Measurements from ENCODE around the gene ABCD2.
"Not testable (repeated sequence)": the region's sequence is repeated elsewhere in the genome, so short reads cannot be mapped to it uniquely, and the experiment has no call there.

ABCD2 gene

GRCh38 chr12:39612250-39612649 is 7.4 kb downstream of the ABCD2 start:
- DNase-seq (ENCODE audit: low read depth, low spot score) = no peak

DNA sequence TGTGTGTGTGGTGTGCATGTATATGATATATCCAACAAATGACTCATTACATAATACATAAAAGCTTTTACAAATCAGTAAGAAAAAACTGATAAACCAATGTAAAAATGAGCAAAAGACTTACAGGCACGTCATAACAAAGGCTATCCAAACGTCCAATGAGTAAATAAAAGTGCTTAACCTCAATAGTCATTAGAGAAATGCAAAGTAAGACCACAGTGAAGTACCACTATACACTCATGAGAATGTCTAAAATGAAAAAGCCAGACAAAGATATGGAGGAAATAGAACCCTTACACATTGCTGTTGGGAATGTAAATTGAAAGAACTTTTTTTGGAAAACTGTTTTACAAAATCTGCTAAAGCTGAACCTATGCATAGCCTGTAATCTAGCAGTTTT is 7.8 kb downstream of the ABCD2 start:
- DNase-seq (ENCODE audit: low read depth, low spot score) = no peak

DNA sequence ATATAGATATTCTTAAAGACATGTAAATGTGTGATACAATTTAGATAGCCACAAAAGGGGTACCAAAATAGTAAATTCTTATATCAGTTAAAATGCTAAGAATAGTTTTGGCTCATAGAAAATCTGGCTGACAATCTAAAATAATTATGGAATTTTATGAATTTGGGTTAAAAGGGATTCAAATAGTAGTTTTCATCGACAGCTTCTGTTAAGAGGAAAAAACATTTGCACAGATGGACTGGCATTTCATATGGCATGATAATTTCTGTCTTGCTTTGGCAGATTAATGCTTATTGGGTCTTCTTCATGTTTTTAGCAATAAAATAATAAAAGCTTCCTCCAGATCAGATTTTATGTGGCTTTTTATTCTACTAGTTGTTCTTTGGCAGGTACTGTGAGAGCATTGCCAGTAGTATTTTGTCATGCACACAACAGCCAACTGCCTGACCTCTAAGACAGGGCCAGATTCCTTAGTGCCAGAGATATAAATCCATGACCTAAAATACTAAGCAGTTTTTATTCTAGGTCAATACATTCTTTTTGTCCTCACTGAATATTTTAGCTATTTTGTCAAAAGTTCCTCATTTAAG is 9.1 kb downstream of the ABCD2 start:
- DNase-seq (ENCODE audit: low read depth, low spot score) = no peak

DNA sequence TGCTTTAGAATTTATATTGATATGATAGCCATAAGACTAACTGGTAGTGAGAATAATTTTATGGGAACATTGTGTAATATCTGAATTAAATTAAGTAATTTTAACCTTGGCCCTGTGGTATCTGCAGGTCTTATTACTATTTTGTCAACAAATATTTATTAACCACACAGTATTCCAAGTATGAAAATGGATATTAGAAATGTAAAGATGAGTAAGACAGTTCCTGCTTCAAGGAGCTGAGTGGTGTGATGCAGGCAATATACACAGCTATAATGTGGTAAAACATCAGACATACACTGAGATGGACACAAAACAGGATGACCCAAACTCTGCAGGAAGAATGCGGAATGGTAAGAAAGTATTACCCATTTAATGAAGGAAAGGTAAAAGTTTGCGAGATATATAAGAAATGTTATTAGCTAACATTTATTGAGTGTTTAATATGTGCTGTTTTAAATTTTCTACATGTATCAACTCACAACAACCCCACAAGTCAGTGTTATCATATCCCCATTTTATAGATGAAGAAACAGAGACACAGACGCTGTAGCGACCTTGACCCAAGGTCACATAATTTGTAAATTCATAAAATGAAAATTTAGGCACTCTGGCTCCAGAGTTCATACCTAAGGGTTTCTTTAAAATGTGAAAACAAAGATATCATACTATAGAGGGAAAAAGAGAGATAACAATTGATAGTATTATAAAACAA is 12.7 kb downstream of the ABCD2 start:
- DNase-seq (ENCODE audit: low read depth, low spot score) = no peak

GRCh38 chr12:39605996-39606395 is 13.6 kb downstream of the ABCD2 start:
- DNase-seq (ENCODE audit: low read depth, low spot score) = no peak

- DNase-seq (ENCODE audit: low read depth, low spot score) = no peak
Observed at GRCh38 chr12:39605501-39605900, 14.1 kb downstream of the ABCD2 start.

DNA sequence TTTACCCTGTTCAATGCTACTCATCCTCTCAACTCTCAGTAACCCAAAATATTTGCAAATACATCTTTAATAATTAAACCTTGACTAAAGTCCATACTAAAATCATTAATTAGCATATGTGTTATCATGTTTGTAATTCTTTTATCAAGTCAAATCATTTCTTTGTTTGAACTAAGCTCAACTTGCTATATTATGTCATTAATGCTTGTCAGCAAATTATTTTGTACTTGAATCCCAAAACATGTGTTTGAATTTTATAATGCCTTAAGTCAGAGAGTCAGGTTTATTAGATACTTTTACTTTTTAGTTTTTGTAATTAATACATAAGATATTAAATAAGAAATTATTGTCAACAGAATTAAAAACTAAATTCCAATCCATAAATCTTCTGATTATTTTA is 16.5 kb downstream of the ABCD2 start:
- DNase-seq (ENCODE audit: low read depth, low spot score) = no peak

DNA sequence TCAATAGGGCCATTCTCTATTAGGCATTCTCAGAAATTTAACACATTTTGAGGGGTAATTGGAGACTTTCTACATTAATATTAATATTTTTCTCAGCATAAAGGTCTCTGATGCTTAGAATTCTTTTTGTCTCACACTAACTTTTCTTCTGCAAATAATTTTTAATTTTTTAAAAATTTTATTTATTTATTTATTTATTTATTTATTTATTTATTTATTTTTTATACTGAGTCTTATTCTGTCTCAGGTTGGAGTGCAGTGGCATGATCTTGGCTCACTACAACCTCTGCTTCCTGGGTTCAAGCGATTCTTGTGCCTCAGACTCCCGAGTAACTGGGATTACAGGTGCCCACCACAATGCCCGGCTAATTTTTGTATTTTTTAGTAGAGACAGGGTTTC is 17.7 kb downstream of the ABCD2 start:
- not testable (repeated sequence) for DNase-seq (ENCODE audit: low read depth, low spot score)

DNA sequence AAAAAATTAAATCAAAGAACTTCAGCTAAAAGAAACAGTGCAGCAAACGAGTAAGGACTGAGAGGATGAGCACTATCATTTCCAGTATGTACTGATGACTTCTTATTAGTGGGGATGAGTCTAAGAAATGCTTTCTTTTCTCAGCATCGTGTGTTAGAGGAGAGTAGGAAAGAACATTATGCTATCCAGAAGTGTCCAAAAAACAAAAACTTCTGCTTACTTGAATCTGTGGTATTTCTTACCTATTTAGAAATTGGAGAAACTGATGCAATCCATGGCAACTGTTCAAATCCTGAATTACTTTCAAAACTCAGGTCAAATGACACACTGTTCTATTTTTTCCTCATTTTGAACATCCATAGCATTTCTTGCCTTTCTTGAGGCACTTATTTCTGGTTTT is 23.7 kb downstream of the ABCD2 start:
- no peak for DNase-seq (ENCODE audit: low read depth, low spot score)

DNA sequence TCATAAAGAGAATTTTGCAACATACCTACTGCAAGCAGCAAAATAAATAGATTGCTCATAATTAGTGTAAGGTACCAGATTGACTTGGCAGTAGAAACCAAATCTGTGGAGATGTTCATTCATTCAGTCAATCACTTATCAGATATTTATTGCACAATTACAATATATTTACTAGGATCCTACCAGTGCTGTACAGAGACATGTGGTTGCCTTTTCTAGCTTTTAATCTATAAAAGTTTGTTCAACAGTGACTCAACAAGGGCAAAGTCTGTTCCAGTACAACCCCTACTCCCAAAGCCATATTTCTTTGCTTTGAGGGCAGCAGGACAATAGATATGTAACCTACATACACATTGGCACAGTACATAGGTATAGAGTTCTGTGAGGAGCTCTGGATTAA is 27.3 kb downstream of the ABCD2 start:
- DNase-seq (ENCODE audit: low read depth, low spot score) = no peak

- no peak for DNase-seq (ENCODE audit: low read depth, low spot score)
Observed at GRCh38 chr12:39588348-39588747, 31.3 kb downstream of the ABCD2 start.

- DNase-seq (ENCODE audit: low read depth, low spot score) = no peak
Observed at GRCh38 chr12:39587225-39587624, 32.4 kb downstream of the ABCD2 start.

GRCh38 chr12:39586816-39587215 is 32.8 kb downstream of the ABCD2 start:
- no peak for DNase-seq (ENCODE audit: low read depth, low spot score)

DNA sequence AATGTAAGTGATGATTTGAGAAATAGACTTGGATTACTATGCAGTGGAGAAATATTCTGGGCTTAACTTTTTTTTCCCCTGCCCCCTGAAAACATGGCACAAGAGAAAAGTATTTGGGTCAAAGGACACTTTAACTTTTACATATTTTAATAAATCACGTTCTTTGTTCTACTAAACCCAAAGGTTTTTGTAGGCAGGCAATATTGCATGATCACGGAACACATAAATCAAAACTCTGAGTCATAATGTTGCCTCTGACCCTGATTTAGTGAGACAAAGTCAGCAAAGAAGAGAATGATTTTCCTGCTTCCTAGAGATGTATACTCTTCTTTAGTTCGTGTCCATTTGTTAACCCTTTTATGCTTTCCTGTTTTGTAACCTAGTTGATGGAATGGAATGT is 38.0 kb downstream of the ABCD2 start:
- no peak for DNase-seq (ENCODE audit: low read depth, low spot score)

DNA sequence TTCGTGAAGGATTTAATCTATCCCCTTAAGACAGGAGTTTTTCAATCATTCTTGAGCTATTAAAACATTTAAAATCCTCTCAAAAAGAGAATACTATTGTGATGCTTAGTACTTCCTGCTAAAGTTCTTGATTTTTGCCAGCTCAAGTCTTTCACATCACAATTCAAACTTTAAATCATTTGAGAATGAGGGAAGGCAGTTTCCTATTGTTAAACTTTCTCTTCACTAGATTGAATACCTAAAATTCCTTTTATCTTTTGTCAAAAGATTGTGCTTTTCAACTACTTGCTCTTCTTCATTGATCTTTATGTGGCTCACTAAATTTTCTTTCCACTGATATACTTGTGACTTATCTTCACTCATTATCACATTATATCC is 44.1 kb downstream of the ABCD2 start:
- no peak for DNase-seq (ENCODE audit: low read depth, low spot score)

GRCh38 chr12:39574785-39575497 is 44.7 kb downstream of the ABCD2 start:
- DNase-seq (ENCODE audit: low read depth, low spot score) = no peak

GRCh38 chr12:39574378-39574777 is 45.2 kb downstream of the ABCD2 start:
- no peak for DNase-seq (ENCODE audit: low read depth, low spot score)

DNA sequence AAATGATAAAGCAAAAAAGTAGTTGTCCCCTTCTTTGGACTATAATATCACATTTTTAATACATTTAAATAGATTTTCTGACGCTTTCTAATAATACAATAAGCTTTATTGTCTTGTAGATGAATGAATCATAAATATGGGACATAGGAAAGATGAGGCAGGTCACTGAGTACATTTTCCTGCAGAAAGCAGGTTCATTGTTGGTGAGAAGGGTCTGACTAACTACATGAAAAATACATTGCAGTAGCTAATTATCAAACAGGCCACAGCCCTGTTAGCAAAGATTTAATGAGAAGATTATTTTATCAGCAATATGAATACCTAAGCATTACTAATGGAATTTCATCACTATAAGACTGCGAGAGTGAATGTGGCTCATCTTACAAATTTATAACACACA is 45.6 kb downstream of the ABCD2 start:
- DNase-seq (ENCODE audit: low read depth, low spot score) = no peak

- DNase-seq (ENCODE audit: low read depth, low spot score) = no peak
Observed at GRCh38 chr12:39572551-39572950, 47.1 kb downstream of the ABCD2 start.

GRCh38 chr12:39571351-39571750 is 48.3 kb downstream of the ABCD2 start:
- no peak for DNase-seq (ENCODE audit: low read depth, low spot score)

DNA sequence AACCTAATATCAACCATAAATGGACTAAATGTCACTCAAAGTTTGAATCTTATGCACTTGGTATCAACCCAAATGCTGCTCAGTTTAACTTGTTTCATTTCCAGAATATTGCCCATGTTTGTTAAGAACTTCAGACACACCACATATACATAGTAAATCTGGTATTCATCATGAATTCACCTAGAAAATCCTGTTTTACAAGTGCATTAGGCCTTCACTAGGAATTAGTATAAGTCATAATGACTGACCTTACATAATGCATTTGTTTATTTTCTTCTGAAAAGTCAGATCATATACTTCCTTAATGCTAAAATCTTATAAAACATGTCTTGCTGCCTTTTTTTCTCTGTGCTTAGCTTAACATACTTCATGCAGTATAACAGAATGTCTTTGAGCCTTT is 66.1 kb downstream of the ABCD2 start:
- DNase-seq (ENCODE audit: low read depth, low spot score) = no peak

- DNase-seq (ENCODE audit: low read depth, low spot score) = not testable (repeated sequence)
Observed at GRCh38 chr12:39544211-39544610, 75.4 kb downstream of the ABCD2 start.

- no peak for DNase-seq (ENCODE audit: low read depth, low spot score)
Observed at GRCh38 chr12:39541471-39541870, 78.1 kb downstream of the ABCD2 start.
